ENCODE results near the gene ARGFX. TPM values are rescaled to one million over a fixed set of nuclear protein-coding genes. Genes with fewer than 3 reads are reported as not detected.
"Not testable (repeated sequence)": the region's sequence is repeated elsewhere in the genome, so short reads cannot be mapped to it uniquely, and the experiment has no call there.

The ARGFX gene
- total RNA-seq, 1 donor from 2014 or later, result not detected

DNA sequence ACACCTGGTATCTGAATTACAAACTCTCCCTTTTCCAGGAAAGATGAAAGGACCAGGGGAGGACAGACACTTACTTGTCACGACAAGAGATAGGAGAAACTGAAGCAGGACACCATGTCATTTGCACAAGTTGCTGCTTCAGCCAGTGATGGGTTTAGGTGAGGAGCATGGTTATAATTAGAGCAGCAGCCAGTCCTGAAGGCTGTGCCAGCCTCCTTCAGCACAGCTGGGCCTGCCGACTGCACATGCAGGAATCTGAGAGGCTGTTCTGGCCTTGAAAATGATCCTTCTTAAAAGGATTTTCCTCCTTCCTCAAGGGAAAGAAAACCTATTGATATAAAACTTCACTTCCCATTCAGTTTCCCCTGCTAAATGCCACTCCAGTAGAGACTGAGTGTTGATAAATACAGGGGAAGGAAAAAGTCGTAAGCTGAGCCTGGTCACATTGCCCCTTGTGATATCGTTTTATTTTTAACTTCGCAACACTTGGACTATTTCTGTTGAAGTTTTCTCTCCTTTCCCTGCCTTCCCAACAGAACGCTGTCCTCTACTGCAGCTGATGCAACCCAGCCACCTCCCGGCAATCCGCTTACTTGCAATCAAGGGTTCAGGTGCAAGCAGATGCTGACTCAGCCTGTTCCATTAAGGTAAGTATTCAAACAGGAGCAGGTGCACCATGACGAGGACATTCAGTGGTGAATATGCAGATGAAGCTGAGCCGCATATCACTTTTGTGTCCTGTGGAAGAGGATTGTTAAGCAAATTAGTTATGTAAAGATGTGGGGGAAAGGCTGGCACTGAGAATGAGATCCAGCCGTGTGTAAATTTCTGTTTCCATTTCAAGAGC, 25.3 kb downstream of the ARGFX start, which contains the start of gene FBXO40:
TSS of gene FBXO40 (plus strand) at position 524 of the 847 bp plus-strand sequence. CDS start 27,197 bp downstream, outside the sequence.
- H3K27ac Mint-ChIP-seq, result no peak within 1 kb of the TSS
- no peaks in the 10 kb centered on the region for H3K4me1 Mint-ChIP-seq
- no peaks in the 10 kb centered on the region for H3K36me3 Mint-ChIP-seq
- TF ChIP-seq, protein P1, sequence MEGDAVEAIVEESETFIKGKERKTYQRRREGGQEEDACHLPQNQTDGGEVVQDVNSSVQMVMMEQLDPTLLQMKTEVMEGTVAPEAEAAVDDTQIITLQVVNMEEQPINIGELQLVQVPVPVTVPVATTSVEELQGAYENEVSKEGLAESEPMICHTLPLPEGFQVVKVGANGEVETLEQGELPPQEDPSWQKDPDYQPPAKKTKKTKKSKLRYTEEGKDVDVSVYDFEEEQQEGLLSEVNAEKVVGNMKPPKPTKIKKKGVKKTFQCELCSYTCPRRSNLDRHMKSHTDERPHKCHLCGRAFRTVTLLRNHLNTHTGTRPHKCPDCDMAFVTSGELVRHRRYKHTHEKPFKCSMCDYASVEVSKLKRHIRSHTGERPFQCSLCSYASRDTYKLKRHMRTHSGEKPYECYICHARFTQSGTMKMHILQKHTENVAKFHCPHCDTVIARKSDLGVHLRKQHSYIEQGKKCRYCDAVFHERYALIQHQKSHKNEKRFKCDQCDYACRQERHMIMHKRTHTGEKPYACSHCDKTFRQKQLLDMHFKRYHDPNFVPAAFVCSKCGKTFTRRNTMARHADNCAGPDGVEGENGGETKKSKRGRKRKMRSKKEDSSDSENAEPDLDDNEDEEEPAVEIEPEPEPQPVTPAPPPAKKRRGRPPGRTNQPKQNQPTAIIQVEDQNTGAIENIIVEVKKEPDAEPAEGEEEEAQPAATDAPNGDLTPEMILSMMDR (IDR thresholded peaks at IDR 0.05; ENCODE audit: unreplicated experiment), result no peak
- H3K27me3 Mint-ChIP-seq (ENCODE audit: low read depth), result peaks cover 3% of the 10 kb centered on the region
- DNase-seq (ENCODE audit: low spot score in 2 of 2, unreplicated experiment in 2 of 2), result no peak
- no peaks in the 10 kb centered on the region for H3K9me3 Mint-ChIP-seq
- no peak within 1 kb of the TSS for H3K4me3 Mint-ChIP-seq

DNA sequence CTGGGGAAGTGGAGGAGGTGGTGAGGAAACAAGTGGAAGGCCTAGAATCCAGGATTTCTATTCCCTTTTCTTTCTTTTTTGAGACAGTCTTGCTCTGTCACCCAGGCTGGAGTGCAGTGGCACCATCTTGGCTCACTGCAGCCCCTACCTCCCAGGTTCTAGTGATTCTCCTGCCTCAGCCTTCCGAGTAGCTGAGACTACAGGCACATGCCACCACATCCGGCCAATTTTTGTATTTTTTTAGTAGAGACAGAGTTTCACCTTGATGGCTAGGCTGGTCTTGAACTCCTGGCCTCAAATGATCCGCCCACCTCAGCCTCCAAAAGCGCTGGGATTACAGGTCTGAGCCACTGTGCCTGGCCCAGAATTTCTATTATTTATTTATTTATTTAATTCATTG, 26.1 kb downstream of the ARGFX start:
- not testable (repeated sequence) for H3K9me3 Mint-ChIP-seq; H3K4me1 Mint-ChIP-seq; H3K27ac Mint-ChIP-seq; H3K4me3 Mint-ChIP-seq; H3K27me3 Mint-ChIP-seq (ENCODE audit: low read depth); H3K36me3 Mint-ChIP-seq; DNase-seq (ENCODE audit: low spot score in 2 of 2, unreplicated experiment in 2 of 2)

DNA sequence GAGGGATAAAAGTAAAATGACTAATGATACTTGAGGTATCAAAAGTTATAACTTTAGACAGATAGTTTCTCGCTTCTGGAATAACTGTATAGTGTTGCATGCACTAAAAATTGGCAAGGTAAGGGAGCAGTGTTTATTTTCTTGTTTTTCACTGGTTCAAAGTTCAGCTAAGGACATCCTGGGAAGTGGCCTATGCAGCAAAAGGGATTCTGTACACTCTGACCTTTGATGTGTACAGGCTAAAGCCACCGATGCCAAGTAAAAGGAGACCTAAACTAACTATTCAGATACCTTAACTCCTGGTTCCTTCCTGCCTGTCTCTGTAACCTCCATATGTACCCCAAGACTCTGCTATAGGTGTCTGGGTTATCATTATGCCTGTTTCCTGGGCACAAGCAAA, 27.1 kb downstream of the ARGFX start:
- Mint-ChIP-seq H3K4me3 (no peak overlapping the region), H3K27me3 (ENCODE audit: low read depth) (peaks cover 3% of the 10 kb centered on the region), H3K9me3 (no peaks in the 10 kb centered on the region), H3K27ac (no peak overlapping the region), H3K4me1 (no peaks in the 10 kb centered on the region), H3K36me3 (no peaks in the 10 kb centered on the region)
- no peak for DNase-seq (ENCODE audit: low spot score in 2 of 2, unreplicated experiment in 2 of 2)
- TF ChIP-seq, protein P1 (IDR thresholded peaks at IDR 0.05; ENCODE audit: unreplicated experiment), result no peak

DNA sequence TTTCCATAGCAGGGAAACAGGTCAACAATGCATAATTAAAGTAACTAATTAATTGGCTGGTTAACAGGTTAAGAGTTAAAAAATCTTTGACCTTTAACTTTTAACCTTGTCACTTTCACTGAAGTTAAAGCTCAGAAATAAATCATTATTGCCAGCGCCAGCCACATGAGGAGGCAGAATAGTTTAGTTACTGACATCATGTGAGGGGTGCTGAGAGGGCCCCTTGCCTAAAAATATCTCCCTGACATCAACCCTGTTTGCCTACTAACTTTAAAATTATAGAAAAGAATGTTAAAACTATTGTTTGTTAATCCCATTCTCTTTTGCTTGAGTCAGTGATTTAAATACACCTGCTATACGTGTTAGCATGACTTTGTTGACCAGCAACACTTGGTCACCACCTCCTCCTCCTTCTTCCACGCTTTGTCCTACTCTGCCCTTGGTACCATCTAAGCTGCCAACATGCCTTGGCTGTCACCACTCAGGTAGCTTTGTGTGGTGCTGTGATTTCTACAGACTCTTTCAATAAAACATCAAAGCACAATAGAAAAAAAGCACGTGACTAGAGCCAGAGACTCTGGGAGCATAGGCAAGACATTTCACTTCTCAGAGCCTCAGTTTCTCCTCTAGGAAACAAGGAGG, 28.1 kb downstream of the ARGFX start:
- H3K36me3 Mint-ChIP-seq, result no peaks in the 10 kb centered on the region
- TF ChIP-seq, protein P1 (IDR thresholded peaks at IDR 0.05; ENCODE audit: unreplicated experiment), result no peak
- H3K4me1 Mint-ChIP-seq, result no peaks in the 10 kb centered on the region
- H3K4me3 Mint-ChIP-seq, result no peak overlapping the region
- no peaks in the 10 kb centered on the region for H3K9me3 Mint-ChIP-seq
- H3K27me3 Mint-ChIP-seq (ENCODE audit: low read depth), result peaks cover 3% of the 10 kb centered on the region
- no peak for DNase-seq (ENCODE audit: low spot score in 2 of 2, unreplicated experiment in 2 of 2)
- no peak overlapping the region for H3K27ac Mint-ChIP-seq

DNA sequence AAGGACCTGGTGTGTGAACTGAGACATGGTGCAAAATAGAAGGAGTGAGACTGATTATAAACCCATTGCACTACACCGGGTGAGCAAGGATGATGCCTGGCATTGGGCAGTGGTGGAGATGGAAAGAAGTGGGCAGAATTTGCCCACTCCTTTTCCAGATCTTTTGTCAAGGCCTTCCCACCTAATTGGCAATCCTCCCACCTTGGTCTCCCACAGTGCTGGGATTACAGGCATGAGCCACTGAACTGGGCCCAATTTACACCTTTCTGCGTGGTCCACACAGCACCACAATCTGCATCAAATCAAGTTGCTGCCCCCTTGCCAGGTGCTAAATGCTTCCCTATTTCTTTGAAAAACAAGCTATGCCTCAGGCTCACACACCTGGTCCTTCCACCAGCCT, 30.8 kb downstream of the ARGFX start:
- no peaks in the 10 kb centered on the region for H3K36me3 Mint-ChIP-seq
- TF ChIP-seq, protein P1 (IDR thresholded peaks at IDR 0.05; ENCODE audit: unreplicated experiment), result no peak
- no peak for DNase-seq (ENCODE audit: low spot score in 2 of 2, unreplicated experiment in 2 of 2)
- H3K27me3 Mint-ChIP-seq (ENCODE audit: low read depth), result no peaks in the 10 kb centered on the region
- H3K4me3 Mint-ChIP-seq, result no peak overlapping the region
- no peak overlapping the region for H3K27ac Mint-ChIP-seq
- no peaks in the 10 kb centered on the region for H3K4me1 Mint-ChIP-seq
- no peaks in the 10 kb centered on the region for H3K9me3 Mint-ChIP-seq

DNA sequence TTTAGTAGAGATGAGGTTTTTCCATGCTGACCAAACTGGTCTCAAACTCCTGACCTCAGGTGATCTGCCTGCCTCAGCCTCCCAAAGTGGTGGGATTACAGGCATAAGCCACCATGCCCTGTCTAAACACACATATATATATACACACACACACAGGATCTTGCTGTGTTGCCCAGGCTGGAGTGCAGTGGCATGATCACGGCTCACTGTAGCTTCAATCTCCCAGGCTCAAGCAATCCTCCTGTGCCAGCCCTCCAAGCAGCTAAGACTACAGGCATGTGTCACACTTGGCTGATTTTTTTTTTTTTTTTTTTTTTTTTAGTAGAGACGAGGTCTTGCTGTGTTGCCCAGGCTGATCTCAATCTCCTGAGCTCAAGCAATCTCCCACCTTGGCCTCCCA, 32.2 kb downstream of the ARGFX start:
- H3K27ac Mint-ChIP-seq; H3K27me3 Mint-ChIP-seq (ENCODE audit: low read depth); H3K4me3 Mint-ChIP-seq; H3K4me1 Mint-ChIP-seq; H3K9me3 Mint-ChIP-seq; H3K36me3 Mint-ChIP-seq; DNase-seq (ENCODE audit: low spot score in 2 of 2, unreplicated experiment in 2 of 2): not testable (repeated sequence)
